Aorta (tissue), 5 donors: ENCODE measurements around the gene ANO5. TPM values are rescaled to one million over a fixed set of nuclear protein-coding genes. Genes with fewer than 3 reads are reported as not detected.

Source experiments
- ATAC-seq: fragments of 200-7000 bp; cut with Tn5 transposase; one replicate; pipeline ENCODE4 v1.9.1; 2022; ENCODE audit warnings: moderate library complexity; ENCODE audit not compliant: low FRiP score
- DNase-seq, 2 donors: peaks; one replicate each; pipeline ENCODE4 v3.0.0-alpha.2; 2020
- H3K27ac ChIP-seq, 2 donors: one replicate each; pipeline ENCODE4 v1.5.1; 2013; ENCODE audit warnings: low read length in 2 of 2, mild to moderate bottlenecking in 2 of 2, moderate library complexity in 2 of 2, control low read depth in 1 of 2, inconsistent platforms in 1 of 2, low read depth in 1 of 2
- H3K27me3 ChIP-seq, 2 donors: one replicate each; pipeline ENCODE4 v1.6.1; 2013; ENCODE audit warnings: control low read depth in 1 of 2, low read length in 1 of 2, mild to moderate bottlenecking in 1 of 2, moderate library complexity in 1 of 2; ENCODE audit not compliant: insufficient read depth in 2 of 2, control insufficient read depth in 1 of 2
- H3K36me3 ChIP-seq, 2 donors: one replicate each; pipeline ENCODE4 v1.6.1; 2013; ENCODE audit warnings: control low read depth in 1 of 2, low read length in 1 of 2, mild to moderate bottlenecking in 1 of 2; ENCODE audit not compliant: insufficient read depth in 2 of 2, control insufficient read depth in 1 of 2
- H3K4me1 ChIP-seq, 2 donors: one replicate each; pipeline ENCODE4 v1.6.1; 2013; ENCODE audit warnings: low read length in 2 of 2, control low read depth in 1 of 2, mild to moderate bottlenecking in 1 of 2, moderate library complexity in 1 of 2; ENCODE audit not compliant: insufficient read depth in 2 of 2, control insufficient read depth in 1 of 2
- H3K4me3 ChIP-seq, 2 donors: one replicate each; pipeline ENCODE4 v1.5.1; 2013; ENCODE audit warnings: low read length in 2 of 2, control low read depth in 1 of 2, mild to moderate bottlenecking in 1 of 2
- H3K9me3 ChIP-seq: one replicate; pipeline ENCODE4 v1.6.1; 2013; ENCODE audit warnings: mild to moderate bottlenecking, low read length; ENCODE audit not compliant: control insufficient read depth
- WGBS, 2 donors: extraction: QIAGEN DNeasy Blood & Tissue Kit; methylation state at CpG; one replicate each; pipeline ENCODE4 v1.1.7; 2013; 5-methylcytosine and 5-hydroxymethylcytosine counted together
- intact Hi-C, 2 donors: fragments of 100-400 bp; cut with DNase I; formaldehyde crosslinking; loops; one replicate each; pipeline versions ENCODE4 v1.14.2 to v1.15.0; 2022
- long read RNA-seq, 2 donors: library from polyadenylated mRNA; unstranded; transcript quantifications; one replicate each; pipeline ENCODE4 v2.0.0, GENCODE V29; 2020 to 2021
- polyA plus RNA-seq, 2 donors: library from polyadenylated mRNA; stranded (reverse); fragments of 200-250 nt; gene quantifications; one replicate each; pipeline ENCODE4 v1.2.3, GENCODE V29; 2013
- total RNA-seq, 2 donors: library from RNA; stranded (reverse); fragmentation: NEBNext Ultra II Directional; extraction: Animal tissue kit (Norgen Biotek cat#: 25700); gene quantifications; one replicate each; pipeline ENCODE4 v1.2.1, GENCODE V29; 2021
- donor health status: healthy with polysubstance abuse.
- donor health status: Bipolar disorder and iron deficiency.
- donor health status: DM: no; HTN: no; CAD: no.
- donor health status: DM: no; HTN: no; CAD: no.
- donor health status: DM: yes; HTN: yes; CAD: no.

The ANO5 gene, protein sequence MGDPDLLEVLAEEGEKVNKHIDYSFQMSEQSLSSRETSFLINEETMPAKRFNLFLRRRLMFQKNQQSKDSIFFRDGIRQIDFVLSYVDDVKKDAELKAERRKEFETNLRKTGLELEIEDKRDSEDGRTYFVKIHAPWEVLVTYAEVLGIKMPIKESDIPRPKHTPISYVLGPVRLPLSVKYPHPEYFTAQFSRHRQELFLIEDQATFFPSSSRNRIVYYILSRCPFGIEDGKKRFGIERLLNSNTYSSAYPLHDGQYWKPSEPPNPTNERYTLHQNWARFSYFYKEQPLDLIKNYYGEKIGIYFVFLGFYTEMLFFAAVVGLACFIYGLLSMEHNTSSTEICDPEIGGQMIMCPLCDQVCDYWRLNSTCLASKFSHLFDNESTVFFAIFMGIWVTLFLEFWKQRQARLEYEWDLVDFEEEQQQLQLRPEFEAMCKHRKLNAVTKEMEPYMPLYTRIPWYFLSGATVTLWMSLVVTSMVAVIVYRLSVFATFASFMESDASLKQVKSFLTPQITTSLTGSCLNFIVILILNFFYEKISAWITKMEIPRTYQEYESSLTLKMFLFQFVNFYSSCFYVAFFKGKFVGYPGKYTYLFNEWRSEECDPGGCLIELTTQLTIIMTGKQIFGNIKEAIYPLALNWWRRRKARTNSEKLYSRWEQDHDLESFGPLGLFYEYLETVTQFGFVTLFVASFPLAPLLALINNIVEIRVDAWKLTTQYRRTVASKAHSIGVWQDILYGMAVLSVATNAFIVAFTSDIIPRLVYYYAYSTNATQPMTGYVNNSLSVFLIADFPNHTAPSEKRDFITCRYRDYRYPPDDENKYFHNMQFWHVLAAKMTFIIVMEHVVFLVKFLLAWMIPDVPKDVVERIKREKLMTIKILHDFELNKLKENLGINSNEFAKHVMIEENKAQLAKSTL
- total RNA-seq (1 to 10 TPM; 2.5 to 3.6 TPM), polyA plus RNA-seq (under 1 TPM; 0.72 to 0.75 TPM)
- long read RNA-seq, donor 1, result 0 reads
- long read RNA-seq, donor 2, partial matches to known transcripts, result 0 of 1 reads
- long read RNA-seq, donor 2, other reads (novel, unspliced or antisense), result 1 of 1 reads

- intact Hi-C loops, result no loop called here
Measured at GRCh38 chr11:22192642-22193347, at the start of gene ANO5. ANO5 (plus strand) TSS chr11:22193085; CDS start chr11:22193493, 408 bp downstream.

GRCh38 chr11:22151649-22152197 is 41.2 kb upstream of the ANO5 start:
- no peak for DNase-seq
- no peaks in the 10 kb centered on the region for H3K9me3 ChIP-seq
- H3K4me3 ChIP-seq, result no peak overlapping the region
- ATAC-seq, result no peak
- no peak overlapping the region for H3K27ac ChIP-seq
- no peaks in the 10 kb centered on the region for H3K4me1 ChIP-seq
- WGBS, 2 donors, result 85 to 92% methylated on average over 4 of the region's 4 CpGs
- no peaks in the 10 kb centered on the region for H3K27me3 ChIP-seq
- intact Hi-C loops, result loop anchor here in 1 of 2 donors (2.0 kb wide), 1 partner anchor 39 kb away; no protein-coding TSS in a partner anchor
- no peaks in the 10 kb centered on the region for H3K36me3 ChIP-seq

More at GRCh38 chr11:22192642-22193347, at the start of gene ANO5:
- Histone ChIP-seq H3K4me1 (peaks cover 0 to 1% of the 10 kb centered on the region in 2 donors), H3K4me3 (peak within 1 kb of the TSS; percentile 55 to 65), H3K36me3 (no peaks in the 10 kb centered on the region), H3K9me3 (no peaks in the 10 kb centered on the region), H3K27me3 (no peaks in the 10 kb centered on the region), H3K27ac (no peak within 1 kb of the TSS)
- 1% methylated on average over 44 to 56 of the region's 56 CpGs for WGBS, 2 donors
- peak; percentile 73 to 87 for DNase-seq
- ATAC-seq, result peak; percentile 82

DNA sequence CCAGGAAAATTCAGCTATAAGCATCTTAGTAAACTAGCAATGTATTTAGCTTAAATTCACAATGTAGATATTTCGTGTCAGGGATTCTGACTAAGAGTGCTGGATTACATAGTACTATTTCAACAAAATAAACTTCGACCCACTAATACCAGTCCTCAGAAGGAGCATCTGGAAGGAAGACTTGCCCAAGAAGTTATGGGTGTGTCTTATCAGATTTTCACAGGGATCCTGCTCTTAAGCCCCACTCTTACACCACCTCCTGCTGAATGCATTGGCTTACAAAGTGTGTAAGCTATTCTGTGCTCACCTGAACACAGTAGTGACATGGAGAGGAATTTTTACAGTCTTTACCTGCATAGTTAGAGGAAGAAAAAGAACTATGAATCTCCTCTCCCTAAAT is 35.4 kb upstream of the ANO5 start:
- H3K4me1 ChIP-seq, result no peaks in the 10 kb centered on the region
- ATAC-seq (no peak), DNase-seq (no peak)
- intact Hi-C loops, result no loop called here
- H3K9me3 ChIP-seq, result peaks cover 1% of the 10 kb centered on the region
- H3K36me3 ChIP-seq, result no peaks in the 10 kb centered on the region
- 90 to 94% methylated on average over 2 of the region's 2 CpGs for WGBS, 2 donors
- no peak overlapping the region for H3K27ac ChIP-seq
- H3K27me3 ChIP-seq, result no peaks in the 10 kb centered on the region
- no peak overlapping the region for H3K4me3 ChIP-seq

DNA sequence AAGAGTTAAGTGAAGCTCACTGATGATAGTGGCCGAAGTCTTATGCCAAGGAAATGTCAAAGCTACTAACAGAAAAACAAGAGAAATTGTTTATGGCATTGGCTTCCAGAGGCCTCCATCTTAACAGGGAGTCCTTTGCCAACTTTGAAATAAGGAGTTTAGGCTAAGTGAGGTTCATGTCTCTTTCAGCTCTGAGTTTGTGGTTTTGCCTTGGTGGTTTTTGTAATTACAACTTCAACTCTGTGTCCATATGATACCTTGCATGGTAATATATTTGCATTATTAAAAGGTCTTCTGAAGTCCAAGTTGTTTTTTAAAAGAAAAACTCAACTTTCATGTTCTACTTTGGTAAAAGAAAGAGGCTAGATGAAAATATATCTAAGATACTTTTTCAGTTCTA is 31.4 kb upstream of the ANO5 start:
- intact Hi-C loops, result loop anchor here in 1 of 2 donors (10.0 kb wide), 1 partner anchor 143 kb away; no protein-coding TSS in a partner anchor
- Histone ChIP-seq H3K27me3 (no peaks in the 10 kb centered on the region), H3K4me1 (no peaks in the 10 kb centered on the region), H3K27ac (no peak overlapping the region), H3K4me3 (no peak overlapping the region), H3K36me3 (no peaks in the 10 kb centered on the region), H3K9me3 (peaks cover 1% of the 10 kb centered on the region)
- ATAC-seq (no peak), DNase-seq (no peak)
- 37 to 47% methylated on average over 1 of the region's 1 CpG for WGBS, 2 donors

- no peak for DNase-seq
Measured at GRCh38 chr11:22162756-22163155, 30.1 kb upstream of the ANO5 start.

GRCh38 chr11:22163394-22163797 is 29.5 kb upstream of the ANO5 start:
- H3K4me1 ChIP-seq, result no peaks in the 10 kb centered on the region

More at GRCh38 chr11:22162756-22163155, 30.1 kb upstream of the ANO5 start:
- WGBS, 2 donors, result 86 to 91% methylated on average over 3 of the region's 3 CpGs
- H3K4me1 ChIP-seq, result no peaks in the 10 kb centered on the region
- H3K36me3 ChIP-seq, result no peaks in the 10 kb centered on the region
- no peak overlapping the region for H3K27ac ChIP-seq
- H3K9me3 ChIP-seq, result no peaks in the 10 kb centered on the region
- ATAC-seq, result no peak
- H3K27me3 ChIP-seq, result no peaks in the 10 kb centered on the region
- intact Hi-C loops, result loop anchor here in 1 of 2 donors (10.0 kb wide), 1 partner anchor 142 kb away; no protein-coding TSS in a partner anchor
- no peak overlapping the region for H3K4me3 ChIP-seq

DNA sequence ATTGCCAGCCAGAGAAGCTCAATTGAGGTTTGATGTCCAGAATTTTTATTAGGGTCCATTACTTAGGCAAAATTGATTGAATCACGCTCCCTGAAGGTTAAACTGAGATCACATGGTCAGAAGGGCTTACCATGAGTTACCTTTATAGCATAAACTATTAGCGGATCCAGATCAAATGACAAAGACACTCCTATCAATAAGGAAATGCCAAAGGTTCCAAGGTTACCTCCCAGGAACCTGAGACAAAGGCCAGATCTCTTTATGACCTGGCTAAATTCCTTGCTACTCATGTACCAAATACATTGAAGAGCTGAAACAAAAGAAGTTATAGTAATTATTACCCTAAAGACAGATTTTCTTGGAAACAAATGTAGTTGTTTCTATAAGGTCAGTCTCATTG is 27.8 kb upstream of the ANO5 start:
- 93 to 98% methylated on average over 2 of the region's 2 CpGs for WGBS, 2 donors
- no peaks in the 10 kb centered on the region for H3K4me1 ChIP-seq
- H3K27me3 ChIP-seq, result no peaks in the 10 kb centered on the region
- intact Hi-C loops, result loop anchor here (5.0 to 10.0 kb wide), 3 partner anchors 132 to 147 kb away; no protein-coding TSS in a partner anchor
- H3K4me3 ChIP-seq, result no peak overlapping the region
- no peaks in the 10 kb centered on the region for H3K9me3 ChIP-seq
- H3K36me3 ChIP-seq, result no peaks in the 10 kb centered on the region
- H3K27ac ChIP-seq, result no peak overlapping the region
- no peak for ATAC-seq
- no peak for DNase-seq

More at GRCh38 chr11:22163394-22163797, 29.5 kb upstream of the ANO5 start:
- WGBS, 2 donors, result 64 to 71% methylated on average over 3 of the region's 3 CpGs
- no peak overlapping the region for H3K27ac ChIP-seq
- no peaks in the 10 kb centered on the region for H3K36me3 ChIP-seq
- H3K27me3 ChIP-seq, result no peaks in the 10 kb centered on the region
- intact Hi-C loops, result loop anchor here in 1 of 2 donors (10.0 kb wide), 1 partner anchor 141 kb away; no protein-coding TSS in a partner anchor
- ATAC-seq (peak; percentile 36), DNase-seq (peak in 1 of 2 donors; percentile 53)
- no peak overlapping the region for H3K4me3 ChIP-seq
- no peaks in the 10 kb centered on the region for H3K9me3 ChIP-seq
